HG02970 (cell line): Measurements from ENCODE around the gene SPEN.
"Not testable (repeated sequence)": the region's sequence is repeated elsewhere in the genome, so short reads cannot be mapped to it uniquely, and the experiment has no call there.

Source experiments
- ATAC-seq: cut with Tn5 transposase; IDR thresholded peaks from one replicate; pipeline ENCODE4 v1.9.1; 2021; ENCODE audit warnings: mild to moderate bottlenecking, moderate library complexity, moderate number of reproducible peaks; ENCODE audit not compliant: unreplicated experiment, low FRiP score

The SPEN gene

GRCh38 chr1:15892857-15893599 is 45.5 kb downstream of the SPEN start:
- ATAC-seq: not testable (repeated sequence)

GRCh38 chr1:15895233-15895632 is 47.7 kb downstream of the SPEN start:
- no peak for ATAC-seq

- not testable (repeated sequence) for ATAC-seq
These were observed 49.5 kb downstream of the SPEN start for GRCh38 chr1:15896841-15897610.

GRCh38 chr1:15899266-15899665 is 51.8 kb downstream of the SPEN start:
- no peak for ATAC-seq

GRCh38 chr1:15900662-15901279 is 53.3 kb downstream of the SPEN start:
- no peak for ATAC-seq

- ATAC-seq: no peak
These were observed 55.4 kb downstream of the SPEN start for GRCh38 chr1:15902882-15903281.

- no peak for ATAC-seq
These were observed 61.1 kb downstream of the SPEN start for GRCh38 chr1:15908597-15908996.

- ATAC-seq: no peak
These were observed 63.6 kb downstream of the SPEN start for GRCh38 chr1:15911141-15911540.

GRCh38 chr1:15911927-15912326 is 64.4 kb downstream of the SPEN start:
- ATAC-seq: no peak

- ATAC-seq: not testable (repeated sequence)
These were observed 66.1 kb downstream of the SPEN start for GRCh38 chr1:15913607-15914006.

- no peak for ATAC-seq
These were observed 68.5 kb downstream of the SPEN start for GRCh38 chr1:15915991-15916390.

- ATAC-seq: no peak
These were observed 68.9 kb downstream of the SPEN start for GRCh38 chr1:15916417-15916816.

GRCh38 chr1:15916916-15917315 is 69.4 kb downstream of the SPEN start:
- no peak for ATAC-seq

GRCh38 chr1:15918962-15919715 is 71.6 kb downstream of the SPEN start:
- ATAC-seq: no peak

GRCh38 chr1:15923241-15923640 is 75.7 kb downstream of the SPEN start:
- no peak for ATAC-seq

- not testable (repeated sequence) for ATAC-seq
These were observed 78.9 kb downstream of the SPEN start for GRCh38 chr1:15926448-15926847.

GRCh38 chr1:15928971-15929965 is 81.8 kb downstream of the SPEN start:
- no peak for ATAC-seq

GRCh38 chr1:15931401-15931800 is 83.9 kb downstream of the SPEN start:
- no peak for ATAC-seq

- ATAC-seq: no peak
These were observed 84.4 kb downstream of the SPEN start for GRCh38 chr1:15931884-15932283.
